ENCODE measurements around the gene GBF1. TPM values are rescaled to one million over a fixed set of nuclear protein-coding genes. Genes with fewer than 3 reads are reported as not detected.
A peak's percentile ranks its signal among the peaks of the same experiment; 100 is the strongest.

GBF1 gene
- total RNA-seq, 2 experiments from 2014 or later: 33.1 to 37.5 TPM

DNA sequence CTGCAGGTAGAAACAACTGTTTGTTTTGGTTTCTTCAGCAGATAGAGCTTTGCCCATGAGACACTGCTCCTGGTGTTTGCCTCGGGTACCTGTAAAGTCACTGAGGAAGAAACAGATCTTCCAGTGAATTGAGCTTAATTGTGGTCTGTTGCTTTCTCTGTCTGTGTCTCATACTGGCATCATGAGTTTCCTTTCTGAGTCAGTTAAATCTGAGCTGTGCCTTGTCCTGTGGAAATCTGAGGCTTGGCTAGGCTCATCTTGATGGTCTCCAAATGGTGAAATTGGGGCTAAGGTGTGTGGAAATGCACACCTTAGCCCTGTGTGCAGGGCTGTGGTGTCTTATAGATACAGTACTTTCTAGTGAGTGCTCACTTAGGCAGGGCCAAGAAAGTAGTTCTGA is 67.4 kb downstream of the GBF1 start:
- Mint-ChIP-seq H3K36me3 (ENCODE audit: low read depth) (peaks cover 4% of the 10 kb centered on the region), H3K4me3 (no peak overlapping the region), H3K27me3 (no peaks in the 10 kb centered on the region), H3K27ac (peak overlapping the region; percentile 49), H3K9me3 (ENCODE audit: low read depth) (no peaks in the 10 kb centered on the region), H3K4me1 (peaks cover 53% of the 10 kb centered on the region)
- peak; percentile 13 for DNase-seq
- ATAC-seq: peak; percentile 91
- intact Hi-C loops (cut with DNase I, micrococcal nuclease): no loop called here
- POLR2A ChIA-PET: interaction anchor here (0.5 to 1.6 kb wide), 7 partner anchors 12 to 516 kb away, joined by 3 to 14 read pairs (median 4); partner anchors contain the start of gene NFKB2
- CTCF ChIA-PET: interaction anchor here (0.6 to 5.7 kb wide), 14 partner anchors 10 to 515 kb away, joined by 3 to 34 read pairs (median 4); no protein-coding TSS in a partner anchor

GRCh38 chr10:102313221-102313896 is 68.0 kb downstream of the GBF1 start:
- ATAC-seq (peak; percentile 48), DNase-seq (no peak)
- H3K27me3 Mint-ChIP-seq: no peaks in the 10 kb centered on the region
- H3K4me3 Mint-ChIP-seq: no peak overlapping the region
- H3K36me3 Mint-ChIP-seq (ENCODE audit: low read depth): peaks cover 2% of the 10 kb centered on the region
- CTCF ChIA-PET: interaction anchor here (0.6 to 5.7 kb wide), 16 partner anchors 10 to 906 kb away, joined by 3 to 34 read pairs (median 4); no protein-coding TSS in a partner anchor
- H3K27ac Mint-ChIP-seq: peak overlapping the region; percentile 49
- intact Hi-C loops (cut with DNase I, micrococcal nuclease): no loop called here
- POLR2A ChIA-PET: interaction anchor here (0.5 to 1.6 kb wide), 6 partner anchors 13 to 516 kb away, joined by 3 to 14 read pairs (median 4); partner anchors contain the start of gene NFKB2
- H3K4me1 Mint-ChIP-seq: peaks cover 53% of the 10 kb centered on the region
- H3K9me3 Mint-ChIP-seq (ENCODE audit: low read depth): no peaks in the 10 kb centered on the region

- DNase-seq (no peak), ATAC-seq (no peak)
- ChIA-PET POLR2A (no interaction called here), CTCF (no interaction called here)
- Mint-ChIP-seq H3K27ac (no peak overlapping the region), H3K36me3 (ENCODE audit: low read depth) (peaks cover 2% of the 10 kb centered on the region), H3K4me1 (peaks cover 45% of the 10 kb centered on the region), H3K27me3 (no peaks in the 10 kb centered on the region), H3K9me3 (ENCODE audit: low read depth) (no peaks in the 10 kb centered on the region), H3K4me3 (no peak overlapping the region)
- intact Hi-C loops (cut with DNase I, micrococcal nuclease): no loop called here
Measured at GRCh38 chr10:102314801-102315200, 69.5 kb downstream of the GBF1 start.

GRCh38 chr10:102316421-102316820 is 71.1 kb downstream of the GBF1 start:
- DNase-seq (no peak), ATAC-seq (no peak)
- ChIA-PET CTCF (interaction anchor here (0.9 kb wide), 2 partner anchors 35 to 71 kb away, joined by 4 to 5 read pairs; partner anchors contain the start of gene GBF1), POLR2A (no interaction called here)
- no peak overlapping the region for H3K4me3 Mint-ChIP-seq
- peaks cover 38% of the 10 kb centered on the region for H3K4me1 Mint-ChIP-seq
- peaks cover 3% of the 10 kb centered on the region for H3K36me3 Mint-ChIP-seq (ENCODE audit: low read depth)
- no peaks in the 10 kb centered on the region for H3K9me3 Mint-ChIP-seq (ENCODE audit: low read depth)
- no peak overlapping the region for H3K27ac Mint-ChIP-seq
- no peaks in the 10 kb centered on the region for H3K27me3 Mint-ChIP-seq
- intact Hi-C loops (cut with DNase I, micrococcal nuclease): no loop called here

DNA sequence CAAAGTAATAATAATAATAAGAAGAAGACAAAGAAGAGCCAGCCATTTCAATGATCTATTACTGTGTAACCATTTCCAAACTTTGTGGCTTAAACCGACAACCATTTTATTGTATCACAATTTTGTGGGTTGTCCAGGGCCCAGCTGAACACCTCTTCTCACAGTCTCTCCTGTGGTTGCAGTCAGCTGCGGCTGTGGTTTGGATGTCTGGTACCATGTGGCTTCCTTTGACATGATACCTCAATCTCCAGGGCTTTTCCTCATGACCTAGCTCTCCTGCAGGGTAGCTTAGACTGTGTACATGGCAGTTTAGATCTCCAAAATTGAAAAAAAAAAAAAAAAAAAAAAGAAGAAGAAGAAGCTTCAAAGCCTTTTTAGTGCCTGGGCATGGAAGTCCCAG is 77.6 kb downstream of the GBF1 start:
- Mint-ChIP-seq H3K27me3 (no peaks in the 10 kb centered on the region), H3K36me3 (ENCODE audit: low read depth) (peaks cover 10% of the 10 kb centered on the region), H3K9me3 (ENCODE audit: low read depth) (no peaks in the 10 kb centered on the region), H3K4me3 (no peak overlapping the region), H3K4me1 (peaks cover 26% of the 10 kb centered on the region), H3K27ac (no peak overlapping the region)
- peak; percentile 62 for DNase-seq
- ChIA-PET CTCF (interaction anchor here (0.7 to 1.6 kb wide), 9 partner anchors 16 to 133 kb away, joined by 3 to 6 read pairs (median 3); no protein-coding TSS in a partner anchor), POLR2A (no interaction called here)
- intact Hi-C loops (cut with DNase I, micrococcal nuclease): no loop called here
- ATAC-seq: peak; percentile 49

DNA sequence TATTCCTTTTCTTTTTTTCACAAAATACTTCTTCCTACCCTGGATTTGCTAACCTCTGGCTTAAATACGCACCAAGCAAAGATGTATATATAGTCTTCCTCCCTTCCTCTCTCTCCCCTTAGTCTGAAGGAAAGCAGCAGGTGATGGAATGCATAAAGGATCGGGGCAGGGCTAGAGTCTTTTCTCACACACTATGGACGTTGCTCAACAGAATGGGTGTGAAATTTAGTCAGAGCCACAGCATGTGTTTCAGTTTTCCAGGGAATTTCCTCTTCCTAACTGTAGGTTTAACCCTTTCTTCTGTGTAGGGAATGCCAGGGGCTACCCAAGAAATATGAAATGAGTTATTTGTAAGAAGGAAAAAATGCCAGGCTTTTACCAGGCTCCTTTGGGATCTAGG is 78.7 kb downstream of the GBF1 start:
- intact Hi-C loops (cut with DNase I, micrococcal nuclease): no loop called here
- peaks cover 26% of the 10 kb centered on the region for H3K4me1 Mint-ChIP-seq
- H3K9me3 Mint-ChIP-seq (ENCODE audit: low read depth): no peaks in the 10 kb centered on the region
- CTCF ChIA-PET: interaction anchor here (1.1 to 1.6 kb wide), 3 partner anchors 17 to 88 kb away, joined by 3 to 4 read pairs (median 4); no protein-coding TSS in a partner anchor
- no peak overlapping the region for H3K27ac Mint-ChIP-seq
- POLR2A ChIA-PET: no interaction called here
- DNase-seq: no peak
- H3K36me3 Mint-ChIP-seq (ENCODE audit: low read depth): peaks cover 11% of the 10 kb centered on the region
- no peaks in the 10 kb centered on the region for H3K27me3 Mint-ChIP-seq
- ATAC-seq: no peak
- H3K4me3 Mint-ChIP-seq: no peak overlapping the region

DNA sequence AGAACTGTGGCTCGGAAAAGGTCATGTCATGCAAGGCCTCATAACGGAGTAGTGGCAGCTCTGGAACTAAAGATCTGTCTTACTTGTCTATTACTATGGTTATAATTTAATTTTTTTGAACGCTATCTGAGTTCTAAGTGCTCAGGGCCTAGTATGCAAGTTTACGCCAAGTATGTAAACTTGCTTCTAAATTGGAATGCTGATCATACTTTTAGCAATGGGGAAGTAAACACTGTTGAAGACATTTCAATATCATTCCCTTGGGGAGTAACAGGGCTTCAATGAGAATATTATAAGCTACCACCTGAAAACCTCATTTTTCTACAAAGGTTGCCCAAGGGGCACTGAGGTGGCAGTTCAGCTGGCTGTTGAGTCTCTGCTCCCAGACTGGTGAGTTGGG is 80.7 kb downstream of the GBF1 start:
- intact Hi-C loops (cut with DNase I, micrococcal nuclease): no loop called here
- Mint-ChIP-seq H3K27me3 (no peaks in the 10 kb centered on the region), H3K4me1 (peaks cover 18% of the 10 kb centered on the region), H3K4me3 (no peak overlapping the region), H3K9me3 (ENCODE audit: low read depth) (no peaks in the 10 kb centered on the region), H3K27ac (no peak overlapping the region), H3K36me3 (ENCODE audit: low read depth) (peaks cover 14% of the 10 kb centered on the region)
- ATAC-seq (no peak), DNase-seq (no peak)
- CTCF ChIA-PET: interaction anchor here (1.0 kb wide), 1 partner anchor 177 kb away, joined by 3 read pairs; the partner anchor contains the start of gene ACTR1A
- POLR2A ChIA-PET: no interaction called here

- Mint-ChIP-seq H3K27ac (no peak overlapping the region), H3K36me3 (ENCODE audit: low read depth) (peaks cover 13% of the 10 kb centered on the region), H3K27me3 (no peaks in the 10 kb centered on the region), H3K4me1 (peaks cover 14% of the 10 kb centered on the region), H3K4me3 (no peak overlapping the region), H3K9me3 (ENCODE audit: low read depth) (no peaks in the 10 kb centered on the region)
- POLR2A ChIA-PET: interaction anchor here (0.7 kb wide), 1 partner anchor 368 kb away, joined by 3 read pairs; no protein-coding TSS in a partner anchor
- ATAC-seq (no peak), DNase-seq (no peak)
- CTCF ChIA-PET: interaction anchor here (1.0 to 1.3 kb wide), 2 partner anchors 95 to 176 kb away, joined by 3 to 5 read pairs; partner anchors contain the start of gene ACTR1A
- intact Hi-C loops (cut with DNase I, micrococcal nuclease): no loop called here
Measured at GRCh38 chr10:102327002-102327401, 81.7 kb downstream of the GBF1 start.

DNA sequence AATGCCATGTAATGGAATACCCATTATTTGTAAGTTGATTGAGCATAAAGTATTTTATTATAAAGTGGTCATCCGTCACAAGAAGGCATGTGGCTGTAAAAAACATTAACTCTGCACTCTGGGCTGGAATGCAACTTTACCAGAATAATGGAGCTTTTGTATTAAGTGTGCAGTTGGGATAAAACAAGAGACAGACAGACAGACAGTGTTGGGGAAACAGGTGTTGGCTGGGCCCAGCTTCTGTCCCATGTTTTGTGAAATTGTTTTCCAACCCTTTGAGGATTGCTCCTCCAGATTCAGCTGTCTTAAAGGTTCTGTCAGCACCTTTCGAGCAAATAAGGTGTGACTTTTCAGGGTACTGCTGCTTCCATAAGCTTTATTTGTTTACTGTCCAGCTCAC is 82.3 kb downstream of the GBF1 start:
- intact Hi-C loops (cut with DNase I, micrococcal nuclease): no loop called here
- DNase-seq: no peak
- Mint-ChIP-seq H3K9me3 (ENCODE audit: low read depth) (no peaks in the 10 kb centered on the region), H3K4me1 (peaks cover 8% of the 10 kb centered on the region), H3K36me3 (ENCODE audit: low read depth) (peaks cover 9% of the 10 kb centered on the region), H3K4me3 (no peak overlapping the region), H3K27me3 (no peaks in the 10 kb centered on the region), H3K27ac (no peak overlapping the region)
- CTCF ChIA-PET: interaction anchor here (0.7 to 3.2 kb wide), 4 partner anchors 23 to 98 kb away, joined by 3 to 13 read pairs (median 4); no protein-coding TSS in a partner anchor
- POLR2A ChIA-PET: no interaction called here
- no peak for ATAC-seq

DNA sequence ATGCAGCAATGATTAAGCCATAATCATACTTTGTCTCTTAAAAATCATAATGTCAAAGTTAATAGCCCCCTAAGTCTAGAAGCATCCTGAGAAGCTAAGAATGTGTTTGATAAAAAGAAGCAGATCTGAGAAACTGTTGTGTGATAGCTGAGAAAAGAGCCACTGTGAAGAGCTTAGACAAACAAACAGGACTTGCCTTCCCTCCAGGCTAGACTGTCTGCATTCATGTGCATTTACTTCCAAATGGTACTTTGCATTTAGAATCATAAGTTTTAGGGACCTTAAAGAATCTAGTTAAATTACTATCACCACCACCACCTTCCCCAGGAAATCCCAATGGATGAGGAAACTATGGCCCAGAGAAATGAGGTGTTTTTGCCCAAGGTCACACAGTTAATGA is 87.4 kb downstream of the GBF1 start:
- intact Hi-C loops (cut with DNase I, micrococcal nuclease): no loop called here
- Mint-ChIP-seq H3K27me3 (no peaks in the 10 kb centered on the region), H3K9me3 (ENCODE audit: low read depth) (no peaks in the 10 kb centered on the region), H3K36me3 (ENCODE audit: low read depth) (peaks cover 11% of the 10 kb centered on the region), H3K4me3 (no peak overlapping the region), H3K4me1 (peaks cover 9% of the 10 kb centered on the region), H3K27ac (no peak overlapping the region)
- POLR2A ChIA-PET: interaction anchor here (0.6 kb wide), 1 partner anchor 15 kb away, joined by 7 read pairs; no protein-coding TSS in a partner anchor
- CTCF ChIA-PET: interaction anchor here (0.6 to 2.0 kb wide), 6 partner anchors 19 to 301 kb away, joined by 3 to 8 read pairs (median 4); no protein-coding TSS in a partner anchor
- DNase-seq (no peak), ATAC-seq (no peak)

DNA sequence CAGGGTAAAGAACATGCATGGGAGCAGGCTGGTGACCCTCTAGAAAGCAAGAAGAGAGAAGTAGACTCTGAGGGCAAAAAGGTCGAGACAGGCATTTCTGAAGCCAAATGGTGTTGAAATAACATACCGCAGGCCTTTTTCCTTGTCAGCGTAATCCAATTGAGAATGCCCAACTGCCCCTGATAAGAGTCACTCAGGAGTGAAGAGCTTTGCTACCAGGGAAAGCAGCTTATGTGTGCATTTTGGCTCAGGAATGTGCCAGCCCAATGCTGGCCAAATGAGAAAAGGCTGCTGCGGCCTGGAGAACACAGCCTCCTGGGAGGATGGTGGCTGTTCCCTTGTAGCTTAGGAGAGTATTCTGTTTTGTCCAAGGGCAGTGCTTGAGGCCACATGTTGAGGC is 88.8 kb downstream of the GBF1 start:
- DNase-seq (no peak), ATAC-seq (no peak)
- Mint-ChIP-seq H3K4me3 (no peak overlapping the region), H3K4me1 (peaks cover 19% of the 10 kb centered on the region), H3K27ac (no peak overlapping the region), H3K36me3 (ENCODE audit: low read depth) (peaks cover 10% of the 10 kb centered on the region), H3K9me3 (ENCODE audit: low read depth) (no peaks in the 10 kb centered on the region), H3K27me3 (no peaks in the 10 kb centered on the region)
- CTCF ChIA-PET: interaction anchor here (0.5 to 2.0 kb wide), 6 partner anchors 18 to 261 kb away, joined by 3 to 8 read pairs (median 4); no protein-coding TSS in a partner anchor
- POLR2A ChIA-PET: no interaction called here
- intact Hi-C loops (cut with DNase I, micrococcal nuclease): no loop called here
